ENCODE measurements around the gene CFAP70.

DNA sequence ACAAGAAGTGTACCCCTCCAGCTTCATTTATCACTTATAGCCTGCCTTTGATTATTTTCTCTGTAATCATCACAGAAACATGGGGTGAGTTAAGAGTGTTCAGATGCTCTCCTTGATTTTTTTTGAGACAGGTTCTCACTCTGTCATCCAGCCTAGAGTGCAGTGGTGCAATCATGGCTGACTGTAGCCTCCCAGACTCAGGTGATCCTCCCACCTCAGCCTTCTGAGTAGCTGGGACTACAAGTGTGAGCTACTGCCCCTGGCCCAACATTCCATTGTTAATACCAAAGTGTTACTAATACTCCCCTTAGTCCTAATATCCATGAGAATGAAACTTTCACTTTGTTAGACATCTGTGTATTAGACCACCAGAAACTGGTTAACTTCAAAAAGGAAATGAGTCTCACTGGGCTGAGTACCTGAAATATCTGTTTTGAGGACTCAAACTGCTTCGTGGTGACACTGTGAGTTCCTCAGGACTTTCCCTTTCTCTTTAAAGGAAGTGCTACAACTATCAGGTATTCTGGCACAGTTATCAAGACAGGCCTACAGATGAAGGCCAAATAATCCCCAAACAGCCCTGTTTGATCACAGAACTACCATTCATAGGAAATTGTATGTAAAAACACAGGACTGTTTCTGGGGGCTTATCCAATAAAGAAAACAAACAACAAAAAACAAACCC, 20.5 kb upstream of the CFAP70 start:
- TF ChIP-seq POLR2AphosphoS5 (IDR thresholded peaks at IDR 0.05) (no peak), POLR2A (IDR thresholded peaks at IDR 0.05) (no peak), EP300 (IDR thresholded peaks at IDR 0.05; ENCODE audit: low read depth) (no peak)
- TF ChIP-seq, protein P1, sequence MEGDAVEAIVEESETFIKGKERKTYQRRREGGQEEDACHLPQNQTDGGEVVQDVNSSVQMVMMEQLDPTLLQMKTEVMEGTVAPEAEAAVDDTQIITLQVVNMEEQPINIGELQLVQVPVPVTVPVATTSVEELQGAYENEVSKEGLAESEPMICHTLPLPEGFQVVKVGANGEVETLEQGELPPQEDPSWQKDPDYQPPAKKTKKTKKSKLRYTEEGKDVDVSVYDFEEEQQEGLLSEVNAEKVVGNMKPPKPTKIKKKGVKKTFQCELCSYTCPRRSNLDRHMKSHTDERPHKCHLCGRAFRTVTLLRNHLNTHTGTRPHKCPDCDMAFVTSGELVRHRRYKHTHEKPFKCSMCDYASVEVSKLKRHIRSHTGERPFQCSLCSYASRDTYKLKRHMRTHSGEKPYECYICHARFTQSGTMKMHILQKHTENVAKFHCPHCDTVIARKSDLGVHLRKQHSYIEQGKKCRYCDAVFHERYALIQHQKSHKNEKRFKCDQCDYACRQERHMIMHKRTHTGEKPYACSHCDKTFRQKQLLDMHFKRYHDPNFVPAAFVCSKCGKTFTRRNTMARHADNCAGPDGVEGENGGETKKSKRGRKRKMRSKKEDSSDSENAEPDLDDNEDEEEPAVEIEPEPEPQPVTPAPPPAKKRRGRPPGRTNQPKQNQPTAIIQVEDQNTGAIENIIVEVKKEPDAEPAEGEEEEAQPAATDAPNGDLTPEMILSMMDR (IDR thresholded peaks at IDR 0.05): no peak

Measured in transverse colon (tissue), 4 donors.